ENCODE results near the gene TMEM141.
"Not testable (repeated sequence)": the region's sequence is repeated elsewhere in the genome, so short reads cannot be mapped to it uniquely, and the experiment has no call there.

Gene TMEM141

DNA sequence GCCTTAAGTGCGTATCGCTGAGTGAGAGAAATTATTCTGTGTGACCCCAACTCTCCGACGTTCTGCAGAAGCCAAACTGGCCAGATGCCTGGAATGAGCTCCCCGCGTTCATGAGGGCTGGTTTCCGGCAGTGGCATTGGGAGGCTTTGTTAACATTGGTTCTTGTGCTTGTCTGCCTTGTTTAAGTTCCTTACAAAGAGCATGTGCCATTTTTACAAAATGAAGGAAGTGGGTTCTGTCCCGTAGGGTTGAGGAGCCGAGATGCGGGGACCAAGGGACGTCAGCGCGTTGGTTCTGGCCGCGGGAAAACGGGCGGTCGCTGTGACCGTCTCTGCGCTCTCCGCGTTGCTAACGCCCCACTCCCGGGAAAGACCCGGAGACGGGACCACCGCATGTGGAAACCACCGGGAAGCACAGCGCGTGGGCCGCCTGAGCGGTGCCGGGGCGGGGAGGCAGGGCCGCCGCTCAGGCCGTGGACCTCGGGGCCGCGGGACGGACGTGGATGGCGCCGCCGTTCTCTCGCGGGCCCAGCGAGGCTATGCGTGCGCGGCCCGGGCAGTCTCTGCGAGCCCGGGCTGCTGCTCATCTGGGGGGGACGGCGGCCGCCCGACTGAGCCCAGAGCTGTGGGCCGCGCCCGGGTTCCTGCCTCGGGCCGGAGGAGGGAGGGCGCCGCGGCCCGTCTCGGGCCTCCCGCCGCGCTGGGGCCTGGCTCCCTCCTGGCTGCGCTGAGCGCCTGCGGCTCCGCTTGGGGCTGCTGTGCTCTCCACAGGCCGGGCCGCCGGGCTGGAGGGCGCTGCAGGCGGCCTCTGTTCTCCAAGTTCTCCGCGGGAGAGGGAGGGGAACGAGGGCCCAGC lies 30.1 kb downstream of the TMEM141 start:
- no peak for DNase-seq

DNA sequence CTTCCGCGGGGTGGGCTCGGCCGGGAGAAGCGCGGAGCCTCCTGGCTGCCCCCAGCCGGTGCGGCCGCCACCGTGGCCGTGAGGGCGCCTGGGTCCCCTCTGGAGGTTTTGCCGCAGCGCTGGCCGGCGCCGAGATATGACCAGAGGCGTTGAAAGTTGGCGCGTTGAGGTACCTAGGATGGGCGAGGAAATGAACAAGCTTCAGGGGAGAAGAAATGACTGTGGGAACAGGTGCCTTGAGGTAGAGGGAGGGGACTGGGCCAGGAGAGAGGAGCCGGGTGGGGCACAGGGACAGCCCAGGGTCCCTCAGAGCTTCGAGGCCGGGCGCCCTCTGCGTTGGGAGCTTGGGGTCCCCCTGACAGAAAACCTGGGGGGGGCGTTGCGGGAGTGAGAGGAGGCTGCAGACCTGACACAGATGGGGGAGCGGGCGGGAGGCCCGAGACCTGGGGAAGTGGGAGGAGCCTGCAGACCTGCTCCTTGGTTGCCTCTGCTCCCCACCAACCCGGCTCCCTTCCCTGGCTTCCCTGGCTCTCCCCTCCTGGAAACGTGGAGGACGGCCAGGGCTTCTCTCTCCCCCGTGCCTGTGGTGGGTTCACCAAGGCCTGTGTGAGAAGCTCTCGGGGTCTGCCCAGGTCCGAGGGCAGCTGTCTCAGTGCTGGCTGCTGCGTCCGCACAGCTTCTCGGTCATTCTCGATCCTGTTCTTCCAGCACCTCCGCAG lies 30.8 kb downstream of the TMEM141 start:
- DNase-seq = no peak

DNA sequence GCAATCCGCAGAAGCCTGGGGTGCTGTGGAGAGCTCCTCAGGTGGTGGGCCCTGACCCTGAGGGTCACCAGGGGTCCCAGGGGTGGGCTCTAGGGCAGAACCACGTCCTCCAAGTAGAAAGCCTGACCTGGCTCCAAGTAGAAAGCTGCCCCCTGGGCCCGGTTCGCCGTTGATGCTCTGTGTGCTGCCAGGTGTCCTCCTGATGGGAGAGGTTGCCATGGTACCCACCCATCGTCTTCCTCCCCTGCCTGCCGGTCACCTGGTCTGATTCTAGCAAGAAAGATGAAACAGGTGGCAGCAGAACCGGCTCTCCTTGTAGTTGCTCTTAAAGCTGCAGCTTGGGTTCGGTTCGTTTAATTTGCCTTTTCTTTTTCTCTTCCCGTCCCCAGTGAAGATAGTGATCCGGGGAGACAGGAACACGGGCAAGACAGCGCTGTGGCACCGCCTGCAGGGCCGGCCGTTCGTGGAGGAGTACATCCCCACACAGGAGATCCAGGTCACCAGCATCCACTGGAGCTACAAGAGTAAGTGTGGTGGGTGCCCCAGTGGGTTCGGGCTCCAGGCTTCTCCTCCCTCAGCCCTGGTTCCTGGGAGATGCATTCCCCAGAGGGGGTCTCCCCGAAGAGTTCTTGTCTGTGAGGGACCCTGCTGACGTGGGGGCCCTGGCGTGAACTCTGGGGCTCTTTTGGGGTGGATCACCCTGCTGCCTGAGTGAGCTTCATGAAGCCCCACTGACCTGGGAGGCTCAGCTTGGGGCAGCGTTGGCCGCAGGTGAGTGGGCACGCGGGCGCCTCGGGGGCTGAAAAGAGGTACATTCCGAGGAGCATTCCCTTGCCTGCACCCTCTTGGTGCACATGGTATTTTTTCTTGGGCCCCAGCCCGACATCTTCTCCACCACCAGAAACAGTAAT lies 32.2 kb downstream of the TMEM141 start:
- no peak for DNase-seq

DNA sequence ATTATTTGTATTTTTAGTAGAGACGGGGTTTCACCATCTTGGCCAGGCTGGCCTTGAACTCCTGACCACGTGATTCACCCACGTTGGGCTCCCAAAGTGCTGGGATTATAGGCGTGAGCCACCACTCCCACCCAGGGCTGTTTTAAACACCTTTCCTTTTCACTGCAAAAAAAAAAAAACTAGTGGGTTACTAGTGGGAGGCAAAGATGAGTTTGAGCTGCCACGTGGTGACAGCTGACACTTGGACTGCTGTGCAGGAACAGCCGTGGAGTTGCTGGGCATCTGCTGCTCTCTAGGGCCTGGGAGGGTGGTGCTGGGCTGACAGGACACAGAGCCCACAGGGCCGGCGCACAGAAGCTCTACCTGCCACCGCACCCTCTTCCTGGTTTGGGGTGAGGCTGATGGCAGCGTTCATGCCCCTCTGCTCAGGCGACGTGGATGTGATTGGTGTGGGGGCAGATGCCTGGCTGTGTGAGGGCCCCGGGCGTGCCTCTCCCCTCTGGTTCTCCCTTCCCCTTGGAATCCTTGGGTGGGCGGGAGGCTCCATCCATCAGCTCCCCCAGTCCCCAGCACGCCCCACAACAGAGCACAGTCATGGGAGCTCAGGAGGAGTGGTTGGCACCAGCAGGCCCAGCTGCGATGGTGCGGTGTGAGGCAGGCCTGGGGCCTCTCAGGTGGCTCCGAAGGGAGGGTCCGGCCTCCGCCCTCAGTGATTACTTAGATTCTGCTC lies 33.5 kb downstream of the TMEM141 start:
- DNase-seq = no peak

DNA sequence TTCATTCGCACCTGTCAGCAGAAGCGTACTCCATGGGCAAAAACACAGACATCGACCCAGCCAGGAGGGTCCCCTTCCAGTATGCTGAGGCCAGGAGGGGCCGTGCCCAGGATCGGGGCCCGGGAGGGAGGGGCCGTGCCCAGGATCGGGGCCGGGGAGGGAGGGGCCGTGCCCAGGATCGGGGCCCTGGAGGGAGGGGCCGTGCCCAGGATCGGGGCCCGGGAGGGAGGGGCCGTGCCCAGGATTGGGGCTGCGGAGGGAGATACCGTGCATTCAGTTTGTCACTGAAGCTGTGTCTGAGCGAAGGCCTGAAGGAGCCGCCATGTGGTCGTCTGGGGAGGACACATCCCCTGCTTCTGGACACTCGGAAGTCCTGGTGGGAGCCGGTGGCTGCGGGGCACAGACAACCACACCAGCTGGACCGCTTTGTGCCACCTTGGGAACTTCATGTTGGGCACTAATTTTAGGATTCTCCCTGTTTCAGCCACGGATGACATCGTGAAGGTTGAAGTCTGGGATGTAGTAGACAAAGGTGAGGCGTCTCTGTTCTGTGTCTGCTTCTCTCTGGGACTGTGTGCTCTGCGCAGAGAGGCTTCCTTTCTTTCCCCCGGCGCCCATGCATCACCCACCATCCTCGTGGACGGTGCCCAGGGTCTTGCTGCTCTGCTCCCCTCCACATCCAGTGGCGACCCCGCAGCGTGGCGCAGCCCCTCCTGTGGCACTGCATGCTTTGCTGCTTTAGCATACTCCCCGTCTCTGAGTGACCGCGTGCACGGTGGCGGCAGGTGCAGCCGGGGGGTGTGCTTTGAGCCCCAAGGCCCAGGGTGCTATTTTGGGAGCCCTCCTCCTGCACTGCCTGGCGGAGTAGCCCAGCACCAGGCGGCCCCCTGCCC lies 34.4 kb downstream of the TMEM141 start:
- DNase-seq = no peak

DNA sequence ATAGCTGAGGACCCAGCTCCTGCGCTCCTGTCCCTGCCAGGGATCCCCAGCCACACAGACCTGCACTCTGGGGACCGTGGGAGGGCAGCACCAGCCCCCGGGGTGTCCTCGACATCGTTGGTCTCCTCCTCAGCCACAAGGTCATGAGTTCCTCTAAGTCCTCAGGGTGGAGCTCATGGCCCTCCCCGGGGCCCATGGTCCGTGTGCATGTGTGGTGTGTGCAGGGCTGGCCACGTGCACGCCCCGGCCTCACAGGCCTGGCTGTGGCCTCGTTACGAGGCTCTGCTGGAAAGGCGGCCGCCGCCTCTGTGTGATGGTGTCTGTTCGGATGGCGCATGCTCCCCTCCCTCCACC lies 35.0 kb downstream of the TMEM141 start:
- DNase-seq = no peak

DNA sequence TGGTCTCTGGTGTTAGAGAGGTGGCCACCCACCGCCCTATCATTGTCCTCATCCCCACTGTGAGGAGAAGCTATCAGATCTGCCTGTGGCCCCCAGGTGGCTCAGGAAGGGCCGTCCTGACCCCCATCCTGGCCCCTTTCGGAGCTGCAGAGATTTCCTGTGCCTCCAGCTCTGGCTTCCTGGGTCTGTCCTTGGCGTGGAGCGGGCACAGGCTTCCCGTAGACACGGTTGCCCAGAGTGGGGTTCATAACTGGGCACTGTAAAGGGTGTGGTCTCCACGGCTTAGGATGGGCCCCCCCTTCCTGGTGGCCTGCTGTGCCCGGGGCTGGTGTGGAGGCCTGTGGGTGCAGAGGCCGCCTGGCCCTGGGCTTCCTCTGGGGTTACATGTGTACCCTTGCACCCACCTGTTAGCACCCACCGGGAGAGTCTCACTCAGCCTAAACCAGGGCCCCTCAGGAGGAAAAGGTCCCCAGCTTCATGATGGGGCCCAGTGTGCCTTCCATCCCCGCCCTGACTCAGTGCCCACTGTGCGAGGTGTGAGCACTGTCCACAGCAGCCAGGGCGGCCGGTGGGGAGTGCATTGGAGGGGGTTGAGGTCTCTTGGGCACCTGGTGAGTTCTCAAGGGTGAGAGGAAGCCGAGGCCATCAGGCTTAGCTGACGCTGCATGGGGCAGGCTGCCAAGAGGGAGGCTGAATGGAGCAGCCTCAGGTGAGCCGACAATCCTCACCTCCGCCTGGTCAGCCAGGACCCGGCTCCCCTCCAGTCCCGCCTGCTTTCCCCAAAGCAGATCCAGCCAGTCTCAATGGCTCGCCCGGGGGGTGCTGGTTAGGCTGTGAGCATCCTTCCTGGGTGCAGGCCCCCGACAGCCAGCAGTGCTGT lies 35.8 kb downstream of the TMEM141 start:
- peak; percentile 24 for DNase-seq

DNA sequence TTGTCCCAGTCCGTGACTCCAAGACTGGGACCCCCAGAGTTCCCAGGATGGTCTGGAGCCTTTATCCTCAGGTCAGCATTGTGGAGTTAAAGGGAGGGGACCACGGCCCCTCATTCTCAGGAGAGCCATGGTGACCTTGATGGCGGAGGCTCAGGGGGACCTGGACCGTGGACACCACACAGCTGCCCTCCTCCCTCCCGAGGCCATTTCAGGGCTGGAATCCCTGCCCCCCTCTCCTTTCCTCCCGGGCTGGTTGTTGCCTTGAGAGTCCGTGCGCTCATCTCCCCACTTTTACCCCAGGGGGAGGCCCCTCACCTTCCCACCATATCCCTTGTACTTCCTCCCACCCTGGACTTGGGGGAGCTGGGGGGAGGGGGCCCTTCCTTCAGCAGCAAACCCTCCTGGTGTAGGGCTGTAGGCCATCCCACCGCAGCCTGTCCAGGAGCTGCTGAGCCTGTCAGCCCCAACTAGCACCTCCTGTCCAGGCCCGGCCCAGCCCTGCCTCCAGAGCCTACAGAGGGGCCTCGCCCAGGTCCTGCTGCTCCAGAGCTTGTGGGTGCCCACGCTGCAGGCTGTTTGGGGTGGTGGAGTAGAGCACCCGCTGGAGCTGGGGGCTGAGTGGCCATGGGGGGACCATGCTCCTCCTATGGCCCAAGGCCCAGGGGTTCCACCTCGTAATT lies 36.8 kb downstream of the TMEM141 start:
- no peak for DNase-seq

DNA sequence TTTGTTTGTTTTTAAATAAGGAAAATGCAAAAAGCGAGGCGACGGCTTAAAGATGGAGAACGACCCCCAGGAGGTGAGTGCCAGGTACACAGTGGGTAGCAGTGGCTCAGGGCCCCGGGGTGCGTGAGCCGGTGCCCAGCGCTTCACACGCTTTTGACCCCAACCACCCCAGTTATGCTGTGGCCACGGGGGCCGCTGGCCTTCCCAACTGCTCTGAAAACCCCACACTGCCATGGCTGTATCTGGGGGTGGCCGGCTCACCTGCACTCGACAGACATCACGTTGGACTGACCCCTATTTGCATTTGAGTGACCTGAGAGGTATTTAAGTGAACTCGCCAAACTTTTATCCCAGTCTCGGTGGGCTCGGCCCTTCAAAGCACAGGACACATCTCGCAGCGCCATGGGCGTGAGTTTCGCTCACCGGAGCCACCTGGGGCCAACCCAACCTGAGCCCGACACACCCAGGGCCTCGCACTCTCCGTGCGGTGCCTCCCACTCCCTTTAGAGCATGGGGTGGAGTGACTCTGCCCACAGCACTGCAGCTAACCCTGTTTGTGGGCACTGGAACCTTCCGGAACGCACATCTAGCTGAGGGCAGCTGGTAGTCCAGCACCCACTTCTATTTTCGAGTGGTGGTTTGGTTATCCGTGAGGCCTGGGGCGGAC lies 37.5 kb downstream of the TMEM141 start:
- no peak for DNase-seq

DNA sequence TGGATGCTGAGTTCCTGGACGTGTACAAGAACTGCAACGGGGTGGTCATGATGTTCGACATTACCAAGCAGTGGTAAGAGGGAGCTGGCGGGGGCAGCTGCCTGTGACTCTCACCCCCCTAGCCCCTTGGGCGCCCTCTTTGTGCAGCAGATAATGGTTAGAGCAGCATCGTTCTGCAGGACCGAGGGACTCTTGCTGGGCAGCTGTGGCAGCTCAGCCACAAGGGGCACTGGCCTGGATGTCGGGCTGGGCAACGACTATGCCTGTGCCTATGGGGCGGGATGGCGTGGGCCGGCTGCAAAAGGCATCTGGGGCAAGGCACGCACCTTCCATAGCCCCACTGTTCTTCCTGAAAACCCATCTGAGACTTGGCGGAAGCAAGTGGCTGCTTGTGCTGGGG lies 38.3 kb downstream of the TMEM141 start:
- DNase-seq = no peak

DNA sequence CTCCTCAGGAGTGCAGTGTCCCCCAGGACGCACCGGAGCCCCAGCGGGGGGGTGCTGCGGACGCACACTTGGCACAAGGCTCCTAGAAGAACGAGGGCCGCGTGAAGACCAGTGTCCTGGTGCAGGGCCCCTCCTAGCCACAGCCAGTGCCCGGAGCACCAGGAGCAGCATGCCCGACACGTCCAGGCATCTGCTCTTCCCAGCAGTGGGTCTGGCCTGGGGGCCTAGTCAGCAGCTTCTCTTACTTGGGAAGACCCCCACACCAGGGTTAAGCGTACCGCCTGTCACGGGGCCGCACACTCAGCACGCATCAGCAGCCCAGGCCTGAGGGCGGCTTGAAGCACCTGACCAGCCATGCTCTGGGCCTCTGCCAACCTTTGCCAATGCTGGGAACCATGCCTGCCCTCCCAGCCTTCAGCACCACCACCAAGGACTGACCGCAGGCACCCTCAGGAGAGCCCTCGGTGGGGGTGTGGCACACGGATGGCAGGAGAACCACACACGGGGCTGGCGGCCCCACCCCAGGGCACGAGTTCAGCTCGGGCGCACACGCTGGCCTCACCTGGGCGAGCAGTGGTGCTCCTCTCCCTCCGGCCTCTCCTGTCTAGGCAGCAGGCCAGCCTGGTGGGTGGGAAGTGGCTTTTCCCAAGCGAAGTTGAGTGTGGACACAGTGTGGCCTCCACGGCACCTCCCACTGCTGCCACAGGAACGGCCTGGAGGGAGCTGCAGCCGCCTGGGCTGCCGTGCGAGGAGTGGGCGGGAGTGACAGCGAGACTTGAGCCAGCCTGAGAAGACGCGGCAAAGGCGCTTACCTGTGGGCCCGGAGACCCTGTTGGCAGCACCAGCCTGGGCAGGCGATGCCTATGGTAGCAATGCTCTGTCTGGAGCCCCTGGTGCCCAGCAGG lies 39.1 kb downstream of the TMEM141 start:
- DNase-seq = peak; percentile 22

DNA sequence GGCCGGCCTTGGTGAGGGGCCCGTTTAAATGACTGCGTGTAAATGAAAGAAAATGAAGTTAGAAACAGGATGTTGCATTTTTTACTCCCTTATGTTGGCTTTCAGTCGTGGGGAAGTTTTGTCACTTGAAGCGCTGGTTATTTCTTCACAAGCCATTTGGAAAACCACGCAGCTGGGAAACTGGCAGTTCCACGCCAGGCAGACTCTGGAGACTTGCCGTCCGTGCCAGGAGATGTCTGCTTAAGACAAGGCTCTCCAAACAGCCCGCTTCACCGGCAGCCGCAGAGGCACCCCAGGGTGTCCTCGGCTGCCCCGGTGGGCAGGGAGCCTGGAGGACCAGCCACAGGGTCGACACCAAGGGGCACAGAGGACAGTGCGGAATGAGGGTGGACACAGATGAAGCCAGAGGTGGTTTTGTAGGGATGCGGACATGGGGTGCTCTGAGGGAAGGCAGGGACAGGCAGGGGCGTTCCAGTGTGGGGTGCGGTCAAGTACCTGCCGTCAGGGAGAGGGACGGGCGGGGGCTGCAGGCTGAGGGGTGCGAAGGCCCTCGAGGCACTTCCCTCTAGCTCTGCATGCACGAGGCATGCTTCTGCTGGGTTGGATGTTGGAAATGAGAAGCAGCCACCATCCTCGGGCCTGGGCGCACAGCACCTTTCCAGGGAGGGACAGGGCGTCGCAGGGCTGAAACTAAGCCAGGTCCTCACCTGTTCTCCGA lies 40.0 kb downstream of the TMEM141 start:
- DNase-seq = no peak

DNA sequence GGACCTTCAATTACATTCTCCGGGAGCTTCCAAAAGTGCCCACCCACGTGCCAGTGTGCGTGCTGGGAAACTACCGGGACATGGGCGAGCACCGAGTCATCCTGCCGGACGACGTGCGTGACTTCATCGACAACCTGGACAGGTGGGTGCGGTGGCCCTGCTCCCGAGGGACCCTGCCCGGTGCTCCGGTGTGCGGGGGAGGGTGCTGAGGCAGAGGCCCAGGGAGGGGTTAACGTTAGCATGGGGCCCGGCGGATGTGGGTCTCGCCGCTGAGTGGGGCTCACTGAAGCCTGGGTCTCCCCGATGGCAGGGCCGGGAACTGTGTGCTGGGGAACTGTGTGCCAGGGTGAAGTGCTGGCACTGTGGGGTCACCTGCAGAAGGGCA lies 40.6 kb downstream of the TMEM141 start:
- DNase-seq = peak; percentile 21

DNA sequence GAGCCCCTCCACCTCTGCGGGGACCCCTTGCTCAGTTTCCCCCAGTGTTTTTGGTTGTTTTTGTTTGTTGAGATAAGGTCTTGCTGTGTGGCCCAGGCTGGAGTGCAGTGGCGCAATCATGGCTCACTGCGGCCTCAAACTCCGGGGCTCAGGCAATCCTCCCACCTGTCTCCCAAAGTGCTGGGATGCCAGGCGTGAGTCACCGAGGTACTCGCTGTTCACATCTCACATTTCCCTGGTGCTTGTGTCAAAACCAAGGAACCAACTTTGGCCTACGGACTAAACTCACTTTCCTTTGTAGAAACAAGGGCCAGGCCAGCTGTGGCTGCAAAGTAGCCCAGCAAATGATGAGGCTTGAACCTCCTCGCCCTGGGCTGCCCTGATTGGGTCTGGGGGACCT lies 41.4 kb downstream of the TMEM141 start:
- DNase-seq = no peak

DNA sequence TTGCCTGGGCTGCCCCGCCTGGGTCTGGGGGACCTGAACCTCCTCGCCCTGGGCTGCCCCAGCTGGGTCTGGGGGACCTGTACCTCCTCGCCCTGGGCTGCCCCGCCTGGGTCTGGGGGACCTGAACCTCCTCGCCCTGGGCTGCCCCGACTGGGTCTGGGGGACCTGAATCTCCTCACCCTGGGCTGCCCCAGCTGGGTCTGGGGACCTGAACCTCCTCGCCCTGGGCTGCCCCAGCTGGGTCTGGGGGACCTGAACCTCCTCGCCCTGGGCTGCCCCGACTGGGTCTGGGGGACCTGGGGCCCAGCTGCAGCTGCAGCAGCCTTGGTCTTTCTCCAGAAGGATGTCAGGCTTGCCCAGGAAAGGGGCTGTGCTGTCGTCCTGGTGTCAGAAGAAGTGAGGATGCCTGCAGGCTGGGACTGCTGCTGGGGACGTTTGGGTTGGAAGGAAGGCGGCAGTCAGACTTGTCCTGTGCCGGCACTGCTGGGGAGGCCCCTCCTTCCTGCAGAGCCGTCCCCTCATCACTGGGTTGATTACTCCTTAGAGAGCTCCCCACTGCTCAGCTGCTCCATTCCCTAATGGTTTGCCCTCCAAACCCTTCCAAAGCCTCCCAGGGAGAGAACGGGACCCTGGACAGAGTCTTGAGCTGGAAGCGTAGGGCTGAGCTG lies 42.4 kb downstream of the TMEM141 start:
- not testable (repeated sequence) for DNase-seq

DNA sequence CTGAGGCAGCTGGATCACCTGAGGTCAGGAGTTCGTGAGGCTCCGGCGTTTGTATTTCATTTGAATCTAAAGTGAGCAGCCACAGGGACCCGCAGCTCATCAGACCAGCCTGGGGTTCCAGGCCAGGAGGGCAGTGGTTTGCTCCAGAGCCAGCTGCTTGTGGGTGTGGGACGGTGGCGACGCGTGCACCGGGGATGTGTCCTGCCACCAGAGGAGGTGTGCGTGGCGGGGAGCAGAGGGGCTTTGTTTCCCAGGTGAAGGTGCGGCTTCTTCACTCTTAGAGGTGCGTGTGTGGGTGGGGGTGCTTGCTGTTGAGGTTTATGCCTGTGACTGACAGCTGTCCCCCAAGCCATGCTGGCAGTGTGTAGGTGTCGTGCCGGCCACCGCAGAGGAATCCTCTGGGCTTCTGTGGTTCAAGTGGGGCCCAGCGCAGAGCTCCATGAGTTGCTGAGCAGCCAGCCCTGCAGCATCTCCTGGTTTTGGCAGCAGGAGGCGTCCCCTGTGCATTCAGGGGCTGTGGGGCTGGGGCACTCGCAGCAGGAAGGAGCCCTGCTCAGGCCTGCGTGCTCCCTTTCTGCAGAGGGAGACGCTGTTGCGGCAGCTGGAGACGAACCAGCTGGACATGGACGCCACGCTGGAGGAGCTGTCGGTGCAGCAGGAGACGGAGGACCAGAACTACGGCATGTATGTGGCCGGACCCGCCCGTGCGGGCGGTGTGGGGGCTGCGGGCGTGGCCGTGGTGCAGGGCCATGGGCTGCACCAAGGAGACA lies 44.2 kb downstream of the TMEM141 start:
- peak; percentile 24 for DNase-seq
